ENCODE data around the gene SH3BP4. TPM values are rescaled to one million over a fixed set of nuclear protein-coding genes. Genes with fewer than 3 reads are reported as not detected.

The SH3BP4 gene
- total and polyA plus RNA-seq, 2 of the 13 experiments (the other 11 are each of a cell fraction or from before 2014, with no cell fraction given) = 34.6 to 99.1 TPM

GRCh38 chr2:234912437-234912836 lies 39.4 kb upstream of the SH3BP4 start:
- no peaks in the 10 kb centered on the region for H3K79me2 ChIP-seq (ENCODE audit: insufficient read depth, low read length)
- H3K4me3 ChIP-seq (replicated peaks in 1 of 3; ENCODE audit: insufficient read depth in 1 of 3, low read depth in 2 of 3, low read length in 3 of 3) = no peak overlapping the region
- intact Hi-C loops (cut with micrococcal nuclease; ENCODE audit: unreplicated experiment) = no loop called here
- POLR2A ChIA-PET = no interaction called here
- no peak overlapping the region for H3K4me2 ChIP-seq (ENCODE audit: low read depth, low read length)
- TF ChIP-seq SIX4 (CRISPR knock-in tag; IDR thresholded peaks at IDR 0.05) (no peak), SNRNP70 (IDR thresholded peaks at IDR 0.05; ENCODE audit: low read depth, low read length) (no peak), KLF13 (CRISPR knock-in tag; IDR thresholded peaks at IDR 0.05) (no peak), ZNF816 (CRISPR knock-in tag; IDR thresholded peaks at IDR 0.05; ENCODE audit: borderline replicate concordance) (no peak)
- BruUV-seq (replicated peaks) = no TSS peak
- H3K27ac ChIP-seq (ENCODE audit: extremely low read length, insufficient read depth, low read length) = no peak overlapping the region
- peaks cover 0 to 5% of the 10 kb centered on the region in 2 experiments; a peak in 1 of 5 replicates for H3K27me3 ChIP-seq (ENCODE audit: control insufficient read depth in 1 of 2, insufficient read depth in 2 of 2, low read length in 2 of 2)
- H2AFZ ChIP-seq (ENCODE audit: low read length) = no peak overlapping the region
- H3K36me3 ChIP-seq (replicated peaks in 1 of 2; ENCODE audit: control insufficient read depth in 1 of 2, insufficient read depth in 2 of 2, low read length in 2 of 2) = no peaks in the 10 kb centered on the region
- ATAC-seq (no peak), DNase-seq (ENCODE audit: low spot score) (no peak), FAIRE-seq (no peak)
- H4K20me1 ChIP-seq (ENCODE audit: insufficient read depth, low read length) = no peaks in the 10 kb centered on the region
- CTCF ChIA-PET (ENCODE audit: low intra/inter-chr PET ratio, low total read pairs) = no interaction called here
- no peak overlapping the region for H3K9ac ChIP-seq (ENCODE audit: insufficient read depth, low read depth, low read length)
- 44% methylated on average over 3 of the region's 3 CpGs for WGBS (ENCODE audit: low lambda C conversion rate)
- peaks cover 39% of the 10 kb centered on the region for H3K4me1 ChIP-seq (ENCODE audit: insufficient read depth, low read length)
- no peaks in the 10 kb centered on the region for H3K9me3 ChIP-seq (ENCODE audit: low read length)
- in situ Hi-C loops (cut with HindIII; ENCODE audit: extremely low pct_ligation_motif_present, low pct_unique_long_range_greater_than_20kb) = no loop called here

- DNase-seq (ENCODE audit: low spot score) (no peak), FAIRE-seq (no peak), ATAC-seq (no peak)
- Histone ChIP-seq H3K4me2 (ENCODE audit: low read depth, low read length) (no peak overlapping the region), H3K27me3 (ENCODE audit: control insufficient read depth in 1 of 2, insufficient read depth in 2 of 2, low read length in 2 of 2) (peaks cover 0 to 5% of the 10 kb centered on the region in 2 experiments; a peak in 1 of 5 replicates), H3K4me3 (replicated peaks in 1 of 3; ENCODE audit: insufficient read depth in 1 of 3, low read depth in 2 of 3, low read length in 3 of 3) (no peak overlapping the region), H4K20me1 (ENCODE audit: insufficient read depth, low read length) (no peaks in the 10 kb centered on the region), H3K9me3 (ENCODE audit: low read length) (no peaks in the 10 kb centered on the region), H3K79me2 (ENCODE audit: insufficient read depth, low read length) (no peaks in the 10 kb centered on the region), H3K27ac (ENCODE audit: extremely low read length, insufficient read depth, low read length) (no peak overlapping the region), H3K9ac (ENCODE audit: insufficient read depth, low read depth, low read length) (no peak overlapping the region), H3K36me3 (replicated peaks in 1 of 2; ENCODE audit: control insufficient read depth in 1 of 2, insufficient read depth in 2 of 2, low read length in 2 of 2) (no peaks in the 10 kb centered on the region), H2AFZ (ENCODE audit: low read length) (no peak overlapping the region), H3K4me1 (ENCODE audit: insufficient read depth, low read length) (peaks cover 45% of the 10 kb centered on the region)
- BruUV-seq (replicated peaks) = no TSS peak
- in situ Hi-C loops (cut with HindIII; ENCODE audit: extremely low pct_ligation_motif_present, low pct_unique_long_range_greater_than_20kb) (no loop called here), intact Hi-C loops (cut with micrococcal nuclease; ENCODE audit: unreplicated experiment) (no loop called here)
- TF ChIP-seq TEAD3 (CRISPR knock-in tag; optimal IDR thresholded peaks at IDR 0.05; ENCODE audit: borderline replicate concordance) = peak; percentile 22
- TF ChIP-seq, protein P1, sequence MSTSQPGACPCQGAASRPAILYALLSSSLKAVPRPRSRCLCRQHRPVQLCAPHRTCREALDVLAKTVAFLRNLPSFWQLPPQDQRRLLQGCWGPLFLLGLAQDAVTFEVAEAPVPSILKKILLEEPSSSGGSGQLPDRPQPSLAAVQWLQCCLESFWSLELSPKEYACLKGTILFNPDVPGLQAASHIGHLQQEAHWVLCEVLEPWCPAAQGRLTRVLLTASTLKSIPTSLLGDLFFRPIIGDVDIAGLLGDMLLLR (CRISPR knock-in tag; IDR thresholded peaks at IDR 0.05) = no peak
- peak; percentile 28; the same call in 1 of the 2 replicates for TF ChIP-seq TFAP4 (IDR thresholded peaks at IDR 0.05; ENCODE audit: borderline replicate concordance, low read depth)
- no peak for TF ChIP-seq MED8 (CRISPR knock-in tag; IDR thresholded peaks at IDR 0.05; ENCODE audit: insufficient replicate concordance)
- ChIA-PET CTCF (ENCODE audit: low intra/inter-chr PET ratio, low total read pairs) (no interaction called here), POLR2A (no interaction called here)
- 17% methylated on average over 5 of the region's 5 CpGs for WGBS (ENCODE audit: low lambda C conversion rate)
Measured at GRCh38 chr2:234913208-234913626, 38.6 kb upstream of the SH3BP4 start.

Measured in HepG2 (cell line).